Activated T-cell treated with anti-CD3 and anti-CD28 coated beads, Interleukin-2, amount 50 U/mL, for 24 hours (primary cell): ENCODE measurements around the gene GPC6.

Experiments
- DNase-seq: peaks from one replicate; pipeline ENCODE4 v3.0.0-alpha.2; 2020
- H3K27ac Mint-ChIP-seq: 2 replicates; pipeline ENCODE4 v1.8.0; 2020; ENCODE audit warnings: mild to moderate bottlenecking, mixed read lengths
- H3K27me3 Mint-ChIP-seq: 2 replicates; pipeline ENCODE4 v1.8.0; 2020; ENCODE audit warnings: mixed read lengths
- H3K36me3 Mint-ChIP-seq: 2 replicates; pipeline ENCODE4 v1.8.0; 2020; ENCODE audit warnings: low read depth, mixed read lengths
- H3K4me1 Mint-ChIP-seq: 2 replicates; pipeline ENCODE4 v1.8.0; 2020; ENCODE audit warnings: low read depth, mixed read lengths
- H3K4me3 Mint-ChIP-seq: 2 replicates; pipeline ENCODE4 v1.8.0; 2020; ENCODE audit warnings: mild to moderate bottlenecking, moderate library complexity, mixed read lengths
- H3K9me3 Mint-ChIP-seq: 2 replicates; pipeline ENCODE4 v1.8.0; 2020; ENCODE audit warnings: mixed read lengths

Gene GPC6

GRCh38 chr13:93690139-93690538 is 463.5 kb downstream of the GPC6 start:
- H3K27ac Mint-ChIP-seq: no peak overlapping the region
- peaks cover 1% of the 10 kb centered on the region for H3K9me3 Mint-ChIP-seq
- DNase-seq: no peak
- no peak overlapping the region for H3K4me3 Mint-ChIP-seq
- no peaks in the 10 kb centered on the region for H3K36me3 Mint-ChIP-seq
- H3K27me3 Mint-ChIP-seq: no peaks in the 10 kb centered on the region
- no peaks in the 10 kb centered on the region for H3K4me1 Mint-ChIP-seq

GRCh38 chr13:93698016-93698613 is 471.5 kb downstream of the GPC6 start:
- no peaks in the 10 kb centered on the region for H3K36me3 Mint-ChIP-seq
- H3K9me3 Mint-ChIP-seq: no peaks in the 10 kb centered on the region
- H3K4me1 Mint-ChIP-seq: no peaks in the 10 kb centered on the region
- no peak overlapping the region for H3K4me3 Mint-ChIP-seq
- DNase-seq: no peak
- H3K27me3 Mint-ChIP-seq: no peaks in the 10 kb centered on the region
- H3K27ac Mint-ChIP-seq: no peak overlapping the region

- Mint-ChIP-seq H3K4me1 (no peaks in the 10 kb centered on the region), H3K9me3 (no peaks in the 10 kb centered on the region), H3K27ac (no peak overlapping the region), H3K36me3 (no peaks in the 10 kb centered on the region), H3K27me3 (no peaks in the 10 kb centered on the region), H3K4me3 (no peak overlapping the region)
- DNase-seq: no peak
Observed at GRCh38 chr13:93700115-93700514, 473.5 kb downstream of the GPC6 start.

- no peak overlapping the region for H3K4me3 Mint-ChIP-seq
- no peak for DNase-seq
- no peak overlapping the region for H3K27ac Mint-ChIP-seq
- no peaks in the 10 kb centered on the region for H3K36me3 Mint-ChIP-seq
- H3K27me3 Mint-ChIP-seq: peaks cover 2% of the 10 kb centered on the region
- peaks cover 3% of the 10 kb centered on the region for H3K9me3 Mint-ChIP-seq
- no peaks in the 10 kb centered on the region for H3K4me1 Mint-ChIP-seq
Observed at GRCh38 chr13:93708308-93709075, 481.9 kb downstream of the GPC6 start.

- no peak for DNase-seq
- Mint-ChIP-seq H3K36me3 (no peaks in the 10 kb centered on the region), H3K4me3 (no peak overlapping the region), H3K27ac (no peak overlapping the region), H3K9me3 (peaks cover 14% of the 10 kb centered on the region), H3K4me1 (no peaks in the 10 kb centered on the region), H3K27me3 (peaks cover 2% of the 10 kb centered on the region)
Observed at GRCh38 chr13:93709506-93710244, 483.1 kb downstream of the GPC6 start.

- peaks cover 19% of the 10 kb centered on the region for H3K9me3 Mint-ChIP-seq
- no peak overlapping the region for H3K27ac Mint-ChIP-seq
- no peaks in the 10 kb centered on the region for H3K4me1 Mint-ChIP-seq
- no peaks in the 10 kb centered on the region for H3K27me3 Mint-ChIP-seq
- H3K36me3 Mint-ChIP-seq: no peaks in the 10 kb centered on the region
- no peak for DNase-seq
- H3K4me3 Mint-ChIP-seq: no peak overlapping the region
Observed at GRCh38 chr13:93714171-93714570, 487.6 kb downstream of the GPC6 start.

- DNase-seq: no peak
- H3K27ac Mint-ChIP-seq: no peak overlapping the region
- no peaks in the 10 kb centered on the region for H3K27me3 Mint-ChIP-seq
- no peaks in the 10 kb centered on the region for H3K36me3 Mint-ChIP-seq
- peaks cover 20% of the 10 kb centered on the region for H3K9me3 Mint-ChIP-seq
- no peaks in the 10 kb centered on the region for H3K4me1 Mint-ChIP-seq
- no peak overlapping the region for H3K4me3 Mint-ChIP-seq
Observed at GRCh38 chr13:93715866-93716265, 489.3 kb downstream of the GPC6 start.

- H3K36me3 Mint-ChIP-seq: no peaks in the 10 kb centered on the region
- H3K4me1 Mint-ChIP-seq: no peaks in the 10 kb centered on the region
- H3K9me3 Mint-ChIP-seq: peaks cover 25% of the 10 kb centered on the region
- H3K4me3 Mint-ChIP-seq: no peak overlapping the region
- no peak for DNase-seq
- no peaks in the 10 kb centered on the region for H3K27me3 Mint-ChIP-seq
- H3K27ac Mint-ChIP-seq: no peak overlapping the region
Observed at GRCh38 chr13:93716623-93717022, 490.0 kb downstream of the GPC6 start.

GRCh38 chr13:93721483-93721882 is 494.9 kb downstream of the GPC6 start:
- Mint-ChIP-seq H3K4me3 (no peak overlapping the region), H3K27me3 (peaks cover 9% of the 10 kb centered on the region), H3K4me1 (no peaks in the 10 kb centered on the region), H3K36me3 (no peaks in the 10 kb centered on the region), H3K9me3 (peaks cover 6% of the 10 kb centered on the region), H3K27ac (no peak overlapping the region)
- DNase-seq: no peak

GRCh38 chr13:93723316-93723715 is 496.7 kb downstream of the GPC6 start:
- H3K27me3 Mint-ChIP-seq: peaks cover 9% of the 10 kb centered on the region
- H3K27ac Mint-ChIP-seq: no peak overlapping the region
- no peak for DNase-seq
- no peak overlapping the region for H3K4me3 Mint-ChIP-seq
- H3K9me3 Mint-ChIP-seq: peaks cover 6% of the 10 kb centered on the region
- H3K4me1 Mint-ChIP-seq: no peaks in the 10 kb centered on the region
- H3K36me3 Mint-ChIP-seq: no peaks in the 10 kb centered on the region

GRCh38 chr13:93724187-93724586 is 497.6 kb downstream of the GPC6 start:
- no peaks in the 10 kb centered on the region for H3K4me1 Mint-ChIP-seq
- no peak overlapping the region for H3K27ac Mint-ChIP-seq
- DNase-seq: no peak
- peaks cover 9% of the 10 kb centered on the region for H3K27me3 Mint-ChIP-seq
- no peaks in the 10 kb centered on the region for H3K36me3 Mint-ChIP-seq
- H3K4me3 Mint-ChIP-seq: no peak overlapping the region
- H3K9me3 Mint-ChIP-seq: peaks cover 6% of the 10 kb centered on the region

GRCh38 chr13:93726173-93726957 is 499.8 kb downstream of the GPC6 start:
- Mint-ChIP-seq H3K9me3 (no peaks in the 10 kb centered on the region), H3K36me3 (no peaks in the 10 kb centered on the region), H3K27me3 (peaks cover 9% of the 10 kb centered on the region)

GRCh38 chr13:93727211-93728141 is 500.9 kb downstream of the GPC6 start:
- DNase-seq: no peak
- Mint-ChIP-seq H3K4me1 (no peaks in the 10 kb centered on the region), H3K36me3 (no peaks in the 10 kb centered on the region), H3K4me3 (no peak overlapping the region), H3K27ac (no peak overlapping the region), H3K9me3 (no peaks in the 10 kb centered on the region), H3K27me3 (peaks cover 11% of the 10 kb centered on the region)

More at GRCh38 chr13:93726173-93726957, 499.8 kb downstream of the GPC6 start:
- DNase-seq: no peak
- no peak overlapping the region for H3K4me3 Mint-ChIP-seq
- H3K4me1 Mint-ChIP-seq: no peaks in the 10 kb centered on the region
- no peak overlapping the region for H3K27ac Mint-ChIP-seq
